COLO829 (cell line): Measurements from ENCODE around the gene AAK1.
"Not testable (repeated sequence)": the region's sequence is repeated elsewhere in the genome, so short reads cannot be mapped to it uniquely, and the experiment has no call there.

Source experiments
- DNase-seq: peaks from one replicate; pipeline ENCODE4 v3.0.0; 2012; ENCODE audit warnings: low spot score

The AAK1 gene

GRCh38 chr2:69450735-69451416 is 192.7 kb downstream of the AAK1 start:
- DNase-seq, result no peak

- no peak for DNase-seq
Measured at GRCh38 chr2:69449906-69450305, 193.6 kb downstream of the AAK1 start.

GRCh38 chr2:69443673-69444072 is 199.9 kb downstream of the AAK1 start:
- DNase-seq, result not testable (repeated sequence)

GRCh38 chr2:69439499-69439898 is 204.0 kb downstream of the AAK1 start:
- DNase-seq, result not testable (repeated sequence)

- DNase-seq, result no peak
Measured at GRCh38 chr2:69438580-69438979, 205.0 kb downstream of the AAK1 start.

- no peak for DNase-seq
Measured at GRCh38 chr2:69437751-69438154, 205.8 kb downstream of the AAK1 start.

- peak; percentile 98 for DNase-seq
Measured at GRCh38 chr2:69436938-69437750, 206.4 kb downstream of the AAK1 start, which contains the start of gene NFU1. Gene NFU1 (minus strand): TSS chr2:69437435. CDS start chr2:69437422, 13 bp downstream.

GRCh38 chr2:69436596-69436937 is 207.0 kb downstream of the AAK1 start:
- peak; percentile 8 for DNase-seq

- DNase-seq, result no peak
Measured at GRCh38 chr2:69434753-69435152, 208.8 kb downstream of the AAK1 start.

- DNase-seq, result no peak
Measured at GRCh38 chr2:69429491-69430183, 213.9 kb downstream of the AAK1 start.

- no peak for DNase-seq
Measured at GRCh38 chr2:69428981-69429380, 214.6 kb downstream of the AAK1 start.

GRCh38 chr2:69424419-69424818 is 219.1 kb downstream of the AAK1 start:
- DNase-seq, result no peak

- no peak for DNase-seq
Measured at GRCh38 chr2:69422198-69422597, 221.3 kb downstream of the AAK1 start.

GRCh38 chr2:69419111-69419510 is 224.4 kb downstream of the AAK1 start:
- not testable (repeated sequence) for DNase-seq

GRCh38 chr2:69416147-69416546 is 227.4 kb downstream of the AAK1 start:
- no peak for DNase-seq
